HUES6 (cell line): ENCODE data around the gene FGFRL1.

Source experiments
- H3K27ac ChIP-seq: 2 replicates; pipeline ENCODE4 v1.7.0; 2013; ENCODE audit warnings: low read depth, mild to moderate bottlenecking, low read length, inconsistent platforms
- H3K27me3 ChIP-seq: 2 replicates; pipeline ENCODE4 v1.6.1; 2013; ENCODE audit warnings: low read length; ENCODE audit not compliant: control insufficient read depth, insufficient read depth
- H3K36me3 ChIP-seq: 2 replicates; pipeline ENCODE4 v1.6.1; 2013; ENCODE audit warnings: low read length; ENCODE audit not compliant: control insufficient read depth, insufficient read depth
- H3K4me1 ChIP-seq: 2 replicates; pipeline ENCODE4 v1.6.1; 2013; ENCODE audit warnings: low read length; ENCODE audit not compliant: control insufficient read depth, insufficient read depth
- H3K4me3 ChIP-seq: 2 replicates; pipeline ENCODE4 v1.5.1; 2013; ENCODE audit warnings: low read depth, low read length
- H3K9ac ChIP-seq: one replicate; pipeline ENCODE4 v1.6.1; 2013; ENCODE audit warnings: mild to moderate bottlenecking, low read length
- H3K9me3 ChIP-seq: 2 replicates; pipeline ENCODE4 v1.6.1; 2013; ENCODE audit warnings: low read depth, low read length; ENCODE audit not compliant: control insufficient read depth, insufficient read depth

The FGFRL1 gene

GRCh38 chr4:1023075-1023640 lies 11.7 kb downstream of the FGFRL1 start:
- H3K27me3 ChIP-seq = no peaks in the 10 kb centered on the region; the same call in 1 of the 2 replicates
- peaks cover 30% of the 10 kb centered on the region for H3K4me1 ChIP-seq
- no peak overlapping the region for H3K4me3 ChIP-seq
- H3K9ac ChIP-seq = no peak overlapping the region
- no peaks in the 10 kb centered on the region for H3K9me3 ChIP-seq
- peaks cover 18% of the 10 kb centered on the region for H3K36me3 ChIP-seq
- H3K27ac ChIP-seq = no peak overlapping the region

- peaks cover 23% of the 10 kb centered on the region for H3K4me1 ChIP-seq
- H3K4me3 ChIP-seq = no peak overlapping the region
- no peak overlapping the region for H3K27ac ChIP-seq
- H3K27me3 ChIP-seq = no peaks in the 10 kb centered on the region; the same call in 1 of the 2 replicates
- no peaks in the 10 kb centered on the region for H3K9me3 ChIP-seq
- H3K36me3 ChIP-seq = peaks cover 18% of the 10 kb centered on the region
- no peak overlapping the region for H3K9ac ChIP-seq
Observed at GRCh38 chr4:1023895-1024740, 12.7 kb downstream of the FGFRL1 start.

DNA sequence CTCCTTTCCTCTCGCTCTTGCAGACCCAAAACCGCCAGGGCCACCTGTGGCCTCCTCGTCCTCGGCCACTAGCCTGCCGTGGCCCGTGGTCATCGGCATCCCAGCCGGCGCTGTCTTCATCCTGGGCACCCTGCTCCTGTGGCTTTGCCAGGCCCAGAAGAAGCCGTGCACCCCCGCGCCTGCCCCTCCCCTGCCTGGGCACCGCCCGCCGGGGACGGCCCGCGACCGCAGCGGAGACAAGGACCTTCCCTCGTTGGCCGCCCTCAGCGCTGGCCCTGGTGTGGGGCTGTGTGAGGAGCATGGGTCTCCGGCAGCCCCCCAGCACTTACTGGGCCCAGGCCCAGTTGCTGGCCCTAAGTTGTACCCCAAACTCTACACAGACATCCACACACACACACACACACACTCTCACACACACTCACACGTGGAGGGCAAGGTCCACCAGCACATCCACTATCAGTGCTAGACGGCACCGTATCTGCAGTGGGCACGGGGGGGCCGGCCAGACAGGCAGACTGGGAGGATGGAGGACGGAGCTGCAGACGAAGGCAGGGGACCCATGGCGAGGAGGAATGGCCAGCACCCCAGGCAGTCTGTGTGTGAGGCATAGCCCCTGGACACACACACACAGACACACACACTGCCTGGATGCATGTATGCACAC lies 13.6 kb downstream of the FGFRL1 start:
- Histone ChIP-seq H3K4me3 (no peak overlapping the region), H3K27me3 (no peaks in the 10 kb centered on the region; the same call in 1 of the 2 replicates), H3K9ac (no peak overlapping the region), H3K9me3 (no peaks in the 10 kb centered on the region), H3K36me3 (peaks cover 18% of the 10 kb centered on the region), H3K4me1 (peaks cover 17% of the 10 kb centered on the region; the same call in 1 of the 2 replicates), H3K27ac (no peak overlapping the region)

DNA sequence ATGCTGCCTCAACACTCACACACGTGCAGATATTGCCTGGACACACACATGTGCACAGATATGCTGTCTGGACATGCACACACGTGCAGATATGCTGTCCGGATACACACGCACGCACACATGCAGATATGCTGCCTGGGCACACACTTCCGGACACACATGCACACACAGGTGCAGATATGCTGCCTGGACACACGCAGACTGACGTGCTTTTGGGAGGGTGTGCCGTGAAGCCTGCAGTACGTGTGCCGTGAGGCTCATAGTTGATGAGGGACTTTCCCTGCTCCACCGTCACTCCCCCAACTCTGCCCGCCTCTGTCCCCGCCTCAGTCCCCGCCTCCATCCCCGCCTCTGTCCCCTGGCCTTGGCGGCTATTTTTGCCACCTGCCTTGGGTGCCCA lies 14.7 kb downstream of the FGFRL1 start:
- H3K4me3 ChIP-seq = no peak overlapping the region
- no peak overlapping the region for H3K9ac ChIP-seq
- no peaks in the 10 kb centered on the region for H3K9me3 ChIP-seq
- H3K36me3 ChIP-seq = peaks cover 18% of the 10 kb centered on the region
- peaks cover 21% of the 10 kb centered on the region; the same call in 1 of the 2 replicates for H3K4me1 ChIP-seq
- no peaks in the 10 kb centered on the region; the same call in 1 of the 2 replicates for H3K27me3 ChIP-seq
- no peak overlapping the region for H3K27ac ChIP-seq

DNA sequence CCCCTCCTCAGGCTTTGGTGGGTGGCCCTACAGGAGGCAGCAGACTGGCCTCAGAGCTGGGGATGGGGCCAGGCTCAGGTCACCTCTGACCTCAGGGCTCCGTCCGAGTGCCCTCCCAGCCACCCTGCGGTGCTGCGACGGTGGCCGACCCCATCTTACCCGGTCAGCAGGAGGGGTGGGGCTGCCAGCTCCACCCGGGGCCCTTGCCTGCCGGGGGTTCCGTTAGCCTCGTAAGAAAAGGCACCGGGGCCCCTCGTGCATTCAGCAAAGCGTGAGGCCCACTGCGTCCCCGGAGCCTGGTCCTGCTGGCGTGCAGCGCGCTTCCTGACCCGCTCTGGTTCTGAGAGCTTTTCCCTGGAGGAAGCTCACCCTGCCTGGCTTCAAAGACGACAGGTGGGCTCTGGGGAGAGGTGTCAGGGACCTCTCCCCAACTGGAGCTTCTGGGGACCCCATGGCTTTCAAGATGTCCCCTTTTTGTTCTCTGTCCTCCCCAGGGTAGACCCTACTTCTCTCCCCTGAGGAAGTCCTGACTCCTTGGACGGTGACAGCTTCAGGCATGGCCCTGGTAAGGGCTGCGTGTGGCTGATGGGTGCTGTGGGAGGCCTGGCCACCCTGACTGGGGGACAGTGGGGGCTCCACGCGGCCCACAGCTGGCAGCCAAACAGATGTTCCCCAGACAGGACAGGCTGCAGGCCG lies 15.9 kb downstream of the FGFRL1 start:
- Histone ChIP-seq H3K9ac (no peak overlapping the region), H3K27ac (no peak overlapping the region), H3K4me3 (no peak overlapping the region), H3K27me3 (no peaks in the 10 kb centered on the region; the same call in 1 of the 2 replicates), H3K9me3 (no peaks in the 10 kb centered on the region), H3K4me1 (peaks cover 21% of the 10 kb centered on the region; the same call in 1 of the 2 replicates), H3K36me3 (peaks cover 18% of the 10 kb centered on the region)

DNA sequence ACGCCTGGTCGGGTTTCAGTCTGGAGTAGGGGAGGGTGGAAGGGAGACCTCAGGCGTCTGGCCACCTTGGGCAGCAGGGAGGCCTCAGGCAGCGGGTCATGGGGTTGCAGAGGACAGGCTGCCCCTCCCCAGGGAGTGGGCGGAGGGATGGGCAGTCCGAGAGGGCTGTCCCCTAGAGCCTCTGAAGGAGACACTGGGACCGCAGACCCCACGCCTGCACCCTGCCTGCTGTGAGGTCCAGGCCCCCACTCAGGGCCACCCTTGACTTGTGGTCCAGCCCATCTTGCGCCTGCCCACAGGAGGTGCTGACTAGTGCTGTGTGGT lies 16.5 kb downstream of the FGFRL1 start:
- no peak overlapping the region for H3K27ac ChIP-seq
- H3K9me3 ChIP-seq = no peaks in the 10 kb centered on the region
- no peaks in the 10 kb centered on the region for H3K27me3 ChIP-seq
- peaks cover 21% of the 10 kb centered on the region; the same call in 1 of the 2 replicates for H3K4me1 ChIP-seq
- peaks cover 18% of the 10 kb centered on the region for H3K36me3 ChIP-seq
- H3K9ac ChIP-seq = no peak overlapping the region
- H3K4me3 ChIP-seq = no peak overlapping the region

- Histone ChIP-seq H3K36me3 (peaks cover 18% of the 10 kb centered on the region), H3K27me3 (no peaks in the 10 kb centered on the region; the same call in 1 of the 2 replicates), H3K27ac (no peak overlapping the region), H3K9ac (no peak overlapping the region), H3K4me3 (no peak overlapping the region), H3K9me3 (no peaks in the 10 kb centered on the region), H3K4me1 (peaks cover 21% of the 10 kb centered on the region; the same call in 1 of the 2 replicates)
Observed at GRCh38 chr4:1028574-1029220, 17.3 kb downstream of the FGFRL1 start.

DNA sequence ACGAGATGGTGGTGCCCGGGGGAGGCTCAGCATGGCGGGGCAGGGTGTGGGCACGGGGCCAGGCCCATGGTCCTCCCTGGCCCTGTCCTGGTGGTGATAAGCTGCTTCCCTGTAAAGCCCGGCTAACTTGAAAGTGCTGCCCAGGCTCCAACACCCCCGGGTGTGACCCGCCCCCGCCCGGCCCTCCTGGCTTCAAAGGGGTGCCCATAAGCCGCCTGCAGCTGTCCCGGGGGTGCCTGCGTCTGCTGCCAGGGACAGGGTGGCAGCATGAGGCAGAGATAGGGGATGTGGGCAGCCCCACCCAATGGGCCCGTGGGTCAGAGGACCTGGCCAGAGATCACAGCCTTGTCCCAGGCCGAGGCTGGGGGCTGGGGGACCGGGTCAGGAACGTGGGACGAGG lies 18.1 kb downstream of the FGFRL1 start:
- H3K4me3 ChIP-seq = no peak overlapping the region
- no peaks in the 10 kb centered on the region for H3K9me3 ChIP-seq
- H3K4me1 ChIP-seq = peaks cover 21% of the 10 kb centered on the region; the same call in 1 of the 2 replicates
- H3K27me3 ChIP-seq = no peaks in the 10 kb centered on the region; the same call in 1 of the 2 replicates
- no peak overlapping the region for H3K27ac ChIP-seq
- no peak overlapping the region for H3K9ac ChIP-seq
- H3K36me3 ChIP-seq = peaks cover 16% of the 10 kb centered on the region

GRCh38 chr4:1030031-1030430 lies 18.6 kb downstream of the FGFRL1 start:
- Histone ChIP-seq H3K9ac (no peak overlapping the region), H3K4me3 (no peak overlapping the region), H3K36me3 (peaks cover 11% of the 10 kb centered on the region), H3K27ac (no peak overlapping the region), H3K4me1 (peaks cover 21% of the 10 kb centered on the region; the same call in 1 of the 2 replicates), H3K9me3 (no peaks in the 10 kb centered on the region), H3K27me3 (no peaks in the 10 kb centered on the region; the same call in 1 of the 2 replicates)

DNA sequence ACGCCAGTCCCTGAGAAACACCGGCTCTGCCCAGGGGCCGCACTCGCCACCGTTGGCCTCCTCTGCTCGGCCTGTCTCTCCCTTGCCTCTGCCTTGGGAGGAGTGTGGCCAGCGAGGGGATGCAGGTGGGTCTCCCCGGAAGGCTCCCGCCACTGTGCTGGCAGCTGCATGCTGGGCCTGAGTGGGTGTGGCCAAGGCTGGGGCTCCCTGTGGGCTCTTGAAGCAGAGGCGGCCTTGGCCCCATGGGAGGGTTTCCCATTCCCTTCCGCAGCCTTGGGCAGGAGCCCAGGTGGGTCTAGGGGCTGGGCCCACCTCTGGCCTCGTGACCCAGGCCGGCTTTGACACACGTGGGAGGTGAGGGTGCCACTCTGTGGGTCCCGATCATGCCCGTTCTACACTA lies 19.1 kb downstream of the FGFRL1 start:
- H3K9ac ChIP-seq = no peak overlapping the region
- no peaks in the 10 kb centered on the region; the same call in 1 of the 2 replicates for H3K27me3 ChIP-seq

More for the DNA sequence above, 19.1 kb downstream of the FGFRL1 start:
- no peaks in the 10 kb centered on the region for H3K9me3 ChIP-seq
- H3K4me1 ChIP-seq = peaks cover 21% of the 10 kb centered on the region; the same call in 1 of the 2 replicates
- no peak overlapping the region for H3K27ac ChIP-seq
- H3K4me3 ChIP-seq = no peak overlapping the region
- peaks cover 6% of the 10 kb centered on the region for H3K36me3 ChIP-seq
